K562 (cell line): ENCODE data around the gene BTBD2. TPM values are rescaled to one million over a fixed set of nuclear protein-coding genes. Genes with fewer than 3 reads are reported as not detected.
A peak's percentile ranks its signal among the peaks of the same experiment; 100 is the strongest.

Source experiments
- CCNT2 ChIP-seq: IDR thresholded peaks from 2 replicates; pipeline ENCODE4 v1.6.1; 2011; ENCODE audit warnings: borderline replicate concordance, low read depth, mild to moderate bottlenecking, moderate library complexity, mixed read lengths, low read length; ENCODE audit not compliant: insufficient read length; ENCODE audit errors: extremely low read depth
- EZH2 ChIP-seq: IDR thresholded peaks from 2 replicates; pipeline ENCODE4 v1.6.1; 2012; ENCODE audit warnings: low read depth, mild to moderate bottlenecking, inconsistent platforms, low read length, borderline replicate concordance
- GABPB2 ChIP-seq: fragments of 250-450 bp; sonication (Bioruptor Pico); conservative IDR thresholded peaks from 2 replicates; pipeline ENCODE4 v1.5.1; 2021; ENCODE audit warnings: mild to moderate bottlenecking
- GATAD2A ChIP-seq: fragments of 450-650 bp; IDR thresholded peaks from 2 replicates; pipeline ENCODE4 v1.6.1; 2017
- TCF3 ChIP-seq: sonication (generic); formaldehyde crosslinking; IDR thresholded peaks from 2 replicates; pipeline ENCODE4 v1.4.0; 2020; ENCODE audit warnings: mild to moderate bottlenecking, missing genetic modification reagents
- TSC22D4 ChIP-seq: fragments of 450-650 bp; IDR thresholded peaks from 2 replicates; pipeline ENCODE4 v1.6.1; 2016; ENCODE audit warnings: missing genetic modification characterization, missing biosample characterization, control low read depth
- ZBTB26 ChIP-seq: fragments of 450-650 bp; formaldehyde crosslinking; IDR thresholded peaks from 2 replicates; pipeline ENCODE4 v1.4.0; 2022; ENCODE audit warnings: missing genetic modification characterization
- ZBTB40 ChIP-seq, 2 experiments: fragments of 450-650 bp in 1 of 2; sonication (generic) in 1 of 2; formaldehyde crosslinking in 1 of 2; IDR thresholded peaks; 2 replicates each; pipeline versions ENCODE4 v1.7.1 to v1.9.0; 2016 to 2022; ENCODE audit warnings: inconsistent platforms in 1 of 2, mild to moderate bottlenecking in 1 of 2, missing genetic modification reagents in 1 of 2
- ZNF239 ChIP-seq: fragments of 250-450 bp; sonication (Bioruptor Pico); IDR thresholded peaks from 2 replicates; pipeline ENCODE4 v1.4.0; 2020; ENCODE audit warnings: mild to moderate bottlenecking
- polyA plus RNA-seq, 8 experiments: library from polyadenylated mRNA; depleted of rRNA in 4 of 8; stranded (reverse) in 5 of 8; unstranded in 3 of 8; fragments of >200 nt; fragmentation: Nextera tagmentation in 2 of 8; fragmentation: Illumina TruSeq in 1 of 8; extraction: Ambion mirVana in 2 of 8; extraction: Trizol in 1 of 8; gene quantifications; 2 replicates each; pipeline versions ENCODE4 v1.2.1 to v1.2.3, GENCODE V29; 2011 to 2014; ENCODE audit warnings: inconsistent platforms in 1 of 8, missing spikeins in 1 of 8
- total RNA-seq, 7 experiments: library from RNA; depleted of rRNA in 6 of 7; stranded (reverse); fragments of >200 nt in 6 of 7; fragmentation: Illumina TruSeq in 2 of 7; extraction: Trizol in 2 of 7; gene quantifications; 2 replicates each; pipeline versions ENCODE4 v1.2.1 to v1.2.3, GENCODE V29; 2011 to 2021; ENCODE audit warnings: low replicate concordance in 1 of 7
- TF ChIP-seq, protein P1 (sequence below), 2 experiments: fragments of 150-350 bp in 1 of 2; IDR thresholded peaks; 2 replicates each; pipeline ENCODE4 v1.6.1; 2012 to 2016; ENCODE audit warnings: low read depth in 2 of 2, low read length in 2 of 2, mild to moderate bottlenecking in 1 of 2, moderate library complexity in 1 of 2
- TF ChIP-seq, protein P2 (sequence below): fragments of 450-650 bp; formaldehyde crosslinking; IDR thresholded peaks from 2 replicates; pipeline ENCODE4 v1.4.0; 2022; ENCODE audit warnings: mild to moderate bottlenecking, moderate library complexity

The BTBD2 gene
- total and polyA plus RNA-seq, 9 of the 15 experiments (the other 6 are each of a cell fraction or from before 2014, with no cell fraction given): 0.10 to 15.6 (median 6.9) TPM

- TF ChIP-seq EZH2 (no peak), TCF3 (CRISPR knock-in tag) (peak; percentile 60), ZBTB40 (IDR thresholded peaks at IDR 0.05) (0 out of 2 replicates have a peak, but pooled peaks have one; percentile 29), ZBTB40 (CRISPR knock-in tag; IDR thresholded peaks at IDR 0.05) (no peak), CCNT2 (peak; percentile 89), GABPB2 (CRISPR knock-in tag) (no peak), ZNF239 (CRISPR knock-in tag) (peak; percentile 70), TSC22D4 (tag) (no peak), ZBTB26 (0 out of 2 replicates have a peak, but pooled peaks have one; percentile 2), GATAD2A (peak; percentile 69)
- TF ChIP-seq, protein P1, sequence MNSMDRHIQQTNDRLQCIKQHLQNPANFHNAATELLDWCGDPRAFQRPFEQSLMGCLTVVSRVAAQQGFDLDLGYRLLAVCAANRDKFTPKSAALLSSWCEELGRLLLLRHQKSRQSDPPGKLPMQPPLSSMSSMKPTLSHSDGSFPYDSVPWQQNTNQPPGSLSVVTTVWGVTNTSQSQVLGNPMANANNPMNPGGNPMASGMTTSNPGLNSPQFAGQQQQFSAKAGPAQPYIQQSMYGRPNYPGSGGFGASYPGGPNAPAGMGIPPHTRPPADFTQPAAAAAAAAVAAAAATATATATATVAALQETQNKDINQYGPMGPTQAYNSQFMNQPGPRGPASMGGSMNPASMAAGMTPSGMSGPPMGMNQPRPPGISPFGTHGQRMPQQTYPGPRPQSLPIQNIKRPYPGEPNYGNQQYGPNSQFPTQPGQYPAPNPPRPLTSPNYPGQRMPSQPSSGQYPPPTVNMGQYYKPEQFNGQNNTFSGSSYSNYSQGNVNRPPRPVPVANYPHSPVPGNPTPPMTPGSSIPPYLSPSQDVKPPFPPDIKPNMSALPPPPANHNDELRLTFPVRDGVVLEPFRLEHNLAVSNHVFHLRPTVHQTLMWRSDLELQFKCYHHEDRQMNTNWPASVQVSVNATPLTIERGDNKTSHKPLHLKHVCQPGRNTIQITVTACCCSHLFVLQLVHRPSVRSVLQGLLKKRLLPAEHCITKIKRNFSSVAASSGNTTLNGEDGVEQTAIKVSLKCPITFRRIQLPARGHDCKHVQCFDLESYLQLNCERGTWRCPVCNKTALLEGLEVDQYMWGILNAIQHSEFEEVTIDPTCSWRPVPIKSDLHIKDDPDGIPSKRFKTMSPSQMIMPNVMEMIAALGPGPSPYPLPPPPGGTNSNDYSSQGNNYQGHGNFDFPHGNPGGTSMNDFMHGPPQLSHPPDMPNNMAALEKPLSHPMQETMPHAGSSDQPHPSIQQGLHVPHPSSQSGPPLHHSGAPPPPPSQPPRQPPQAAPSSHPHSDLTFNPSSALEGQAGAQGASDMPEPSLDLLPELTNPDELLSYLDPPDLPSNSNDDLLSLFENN (IDR thresholded peaks at IDR 0.05; ENCODE audit: low read depth in 2 of 2, low read length in 2 of 2): no peak
- TF ChIP-seq, protein P2, sequence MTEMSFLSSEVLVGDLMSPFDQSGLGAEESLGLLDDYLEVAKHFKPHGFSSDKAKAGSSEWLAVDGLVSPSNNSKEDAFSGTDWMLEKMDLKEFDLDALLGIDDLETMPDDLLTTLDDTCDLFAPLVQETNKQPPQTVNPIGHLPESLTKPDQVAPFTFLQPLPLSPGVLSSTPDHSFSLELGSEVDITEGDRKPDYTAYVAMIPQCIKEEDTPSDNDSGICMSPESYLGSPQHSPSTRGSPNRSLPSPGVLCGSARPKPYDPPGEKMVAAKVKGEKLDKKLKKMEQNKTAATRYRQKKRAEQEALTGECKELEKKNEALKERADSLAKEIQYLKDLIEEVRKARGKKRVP (CRISPR knock-in tag): peak; percentile 100
These were observed 44.1 kb upstream of the BTBD2 start (continued) for GRCh38 chr19:2059422-2060201.
